G401.6 (cell line): ENCODE data around the gene PTK6.
"Not testable (repeated sequence)": the region's sequence is repeated elsewhere in the genome, so short reads cannot be mapped to it uniquely, and the experiment has no call there.

ENCODE experiments used
- FAIRE-seq: peaks from 2 replicates; lab custom pipeline; 2012; peaks lifted over from hg19 to GRCh38; lab: Jason Lieb, UNC

The PTK6 gene

GRCh38 chr20:63492982-63493381 lies 44.2 kb downstream of the PTK6 start:
- no peak for FAIRE-seq

GRCh38 chr20:63492518-63492917 lies 44.7 kb downstream of the PTK6 start:
- FAIRE-seq: no peak

- no peak for FAIRE-seq
Observed at GRCh38 chr20:63491635-63492230, 45.4 kb downstream of the PTK6 start.

- no peak for FAIRE-seq
Observed at GRCh38 chr20:63491078-63491477, 46.1 kb downstream of the PTK6 start.

- no peak for FAIRE-seq
Observed at GRCh38 chr20:63490416-63490815, 46.8 kb downstream of the PTK6 start.

GRCh38 chr20:63488315-63489251 lies 48.6 kb downstream of the PTK6 start:
- FAIRE-seq: no peak

- no peak for FAIRE-seq
Observed at GRCh38 chr20:63487781-63488241, 49.4 kb downstream of the PTK6 start.

GRCh38 chr20:63487116-63487764 lies 49.9 kb downstream of the PTK6 start:
- no peak for FAIRE-seq

GRCh38 chr20:63486300-63486855 lies 50.8 kb downstream of the PTK6 start:
- FAIRE-seq: no peak

GRCh38 chr20:63484651-63485403 lies 52.3 kb downstream of the PTK6 start:
- FAIRE-seq: no peak

- no peak for FAIRE-seq
Observed at GRCh38 chr20:63484236-63484635, 52.9 kb downstream of the PTK6 start.

GRCh38 chr20:63483834-63484233 lies 53.3 kb downstream of the PTK6 start:
- FAIRE-seq: no peak

- FAIRE-seq: no peak
Observed at GRCh38 chr20:63482021-63482587, 55.1 kb downstream of the PTK6 start.

- no peak for FAIRE-seq
Observed at GRCh38 chr20:63481503-63481902, 55.7 kb downstream of the PTK6 start.

GRCh38 chr20:63479695-63480419 lies 57.3 kb downstream of the PTK6 start:
- FAIRE-seq: not testable (repeated sequence)

GRCh38 chr20:63478346-63479302 lies 58.6 kb downstream of the PTK6 start:
- no peak for FAIRE-seq
